ENCODE measurements around the gene ORAI2.
"Not testable (repeated sequence)": the region's sequence is repeated elsewhere in the genome, so short reads cannot be mapped to it uniquely, and the experiment has no call there.

Gene ORAI2

GRCh38 chr7:102505298-102506185, 72.2 kb downstream of the ORAI2 start:
- POLR2A ChIA-PET; H3K27me3 ChIP-seq (replicated peaks in 2 of 5; ENCODE audit: control insufficient read depth in 4 of 5, insufficient read depth in 5 of 5, low read length in 4 of 5); H3K27ac ChIP-seq (ENCODE audit: insufficient read depth in 1 of 2, low read depth in 1 of 2, low read length in 2 of 2, poor library complexity in 1 of 2, severe bottlenecking in 2 of 2); H3K36me3 ChIP-seq (ENCODE audit: control insufficient read depth in 4 of 4, insufficient read depth in 4 of 4, low read length in 3 of 4); DNase-seq; CTCF ChIA-PET; H3K9me3 ChIP-seq (ENCODE audit: control extremely low read depth in 1 of 5, control insufficient read depth in 4 of 5, insufficient read depth in 2 of 5, low read depth in 1 of 5, low read length in 4 of 5); H3K4me1 ChIP-seq (ENCODE audit: control extremely low read depth in 1 of 4, control insufficient read depth in 4 of 4, insufficient read depth in 4 of 4, low read length in 3 of 4); H3K4me3 ChIP-seq (ENCODE audit: control insufficient read depth in 1 of 7, extremely low read depth in 1 of 7, insufficient read depth in 4 of 7, low read depth in 2 of 7, low read length in 6 of 7): not testable (repeated sequence)
- no CpG with 5 or more reads among the region's 24 CpGs for WGBS (ENCODE audit: insufficient coverage)

Data from common myeloid progenitor, CD34-positive (primary cell).